SK-N-MC (cell line): ENCODE measurements around the gene BTAF1.
A peak's percentile ranks its signal among the peaks of the same experiment; 100 is the strongest.

ENCODE experiments used
- DNase-seq: peaks from one replicate; pipeline ENCODE4 v3.0.0-alpha.2; 2011; ENCODE audit warnings: low read depth, low spot score
- H3K27ac ChIP-seq: fragments of 200-600 bp; sonication (generic); 2 replicates; pipeline ENCODE4 v1.5.1; 2016; ENCODE audit warnings: mixed run types
- H3K36me3 ChIP-seq: fragments of 200-600 bp; sonication (generic); 2 replicates; pipeline ENCODE4 v1.6.1; 2017; ENCODE audit warnings: antibody characterized with exemption, low read length, mixed read lengths; ENCODE audit not compliant: insufficient read depth
- H3K4me3 ChIP-seq: fragments of 200-600 bp; sonication (generic); 2 replicates; pipeline ENCODE4 v1.5.1; 2016
- H3K9ac ChIP-seq: fragments of 200-600 bp; sonication (generic); 2 replicates; pipeline ENCODE4 v1.8.0; 2017; ENCODE audit warnings: mixed run types, mixed read lengths; ENCODE audit not compliant: insufficient read length
- H3K9me3 ChIP-seq: fragments of 200-600 bp; sonication (generic); 2 replicates; pipeline ENCODE4 v1.6.1; 2017; ENCODE audit warnings: low read depth, mild to moderate bottlenecking, antibody characterized with exemption, low read length, moderate library complexity, mixed read lengths
- EZH2 ChIP-seq: fragments of 200-600 bp; sonication (generic); IDR thresholded peaks from one replicate; pipeline ENCODE4 v1.6.1; 2017; ENCODE audit warnings: antibody characterized with exemption
- FOXP2 ChIP-seq: optimal IDR thresholded peaks from 2 replicates; pipeline ENCODE3; 2011; ENCODE audit warnings: mild to moderate bottlenecking, moderate library complexity; ENCODE audit not compliant: insufficient read depth; ENCODE audit errors: extremely low read length, control extremely low read depth
- POLR2AphosphoS5 ChIP-seq: IDR thresholded peaks from 2 replicates; pipeline ENCODE4 v1.6.1; 2012; ENCODE audit warnings: mild to moderate bottlenecking, low read depth, low read length, borderline replicate concordance

BTAF1 gene

GRCh38 chr10:91923371-91924211, at the start of gene BTAF1:
Gene BTAF1 (plus strand): TSS chr10:91923770. CDS start chr10:91924077, 307 bp downstream.
- TF ChIP-seq EZH2 = no peak
- TF ChIP-seq POLR2AphosphoS5 = peak; percentile 85
- TF ChIP-seq FOXP2 = peak; percentile 10

GRCh38 chr10:91875156-91875555, 48.4 kb upstream of the BTAF1 start:
- H3K4me3 ChIP-seq = no peak overlapping the region
- H3K9ac ChIP-seq = no peak overlapping the region
- H3K27ac ChIP-seq = no peak overlapping the region
- H3K36me3 ChIP-seq = no peaks in the 10 kb centered on the region
- no peaks in the 10 kb centered on the region for H3K9me3 ChIP-seq
- TF ChIP-seq EZH2 = no peak
- TF ChIP-seq POLR2AphosphoS5 = no peak
- TF ChIP-seq FOXP2 = no peak
- DNase-seq = no peak

More at GRCh38 chr10:91923371-91924211, at the start of gene BTAF1:
- H3K4me3 ChIP-seq = peak within 1 kb of the TSS; percentile 86
- H3K9me3 ChIP-seq = no peaks in the 10 kb centered on the region
- DNase-seq = no peak
- H3K36me3 ChIP-seq = peaks cover 9% of the 10 kb centered on the region
- peak within 1 kb of the TSS; percentile 90 for H3K9ac ChIP-seq
- H3K27ac ChIP-seq = peak within 1 kb of the TSS; percentile 91

GRCh38 chr10:91875779-91876178, 47.8 kb upstream of the BTAF1 start:
- Histone ChIP-seq H3K9me3 (no peaks in the 10 kb centered on the region), H3K4me3 (no peak overlapping the region), H3K36me3 (no peaks in the 10 kb centered on the region), H3K27ac (no peak overlapping the region), H3K9ac (no peak overlapping the region)
- DNase-seq = no peak
- no peak for TF ChIP-seq FOXP2
- TF ChIP-seq POLR2AphosphoS5 = no peak
- no peak for TF ChIP-seq EZH2

GRCh38 chr10:91879515-91880170, 43.9 kb upstream of the BTAF1 start:
- Histone ChIP-seq H3K4me3 (no peak overlapping the region), H3K36me3 (no peaks in the 10 kb centered on the region), H3K9me3 (no peaks in the 10 kb centered on the region), H3K9ac (no peak overlapping the region), H3K27ac (no peak overlapping the region)
- TF ChIP-seq POLR2AphosphoS5 = no peak
- TF ChIP-seq EZH2 = no peak
- no peak for TF ChIP-seq FOXP2
- no peak for DNase-seq

DNA sequence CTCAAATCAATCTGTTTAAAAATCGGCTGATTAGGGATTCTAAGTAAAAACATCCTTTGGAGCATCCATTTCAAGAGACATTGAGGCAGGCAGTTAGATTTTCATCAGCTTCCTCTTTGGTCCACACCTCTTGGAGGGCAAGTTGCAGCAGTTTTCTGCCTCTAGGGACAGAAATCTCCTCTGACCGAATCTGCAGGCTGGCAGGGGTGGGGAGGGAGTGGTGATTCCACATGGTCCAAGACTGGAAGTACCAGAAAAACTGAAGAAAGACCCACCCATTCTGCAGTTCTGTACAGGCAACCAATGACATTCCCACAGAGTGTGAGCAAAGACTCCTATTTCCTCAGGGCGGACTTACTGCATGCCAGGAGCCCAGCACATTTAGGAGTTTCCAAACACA, 43.3 kb upstream of the BTAF1 start:
- no peak overlapping the region for H3K4me3 ChIP-seq
- no peak for DNase-seq
- no peak overlapping the region for H3K27ac ChIP-seq
- TF ChIP-seq EZH2 (no peak), FOXP2 (no peak), POLR2AphosphoS5 (no peak)
- H3K9ac ChIP-seq = no peak overlapping the region
- H3K36me3 ChIP-seq = no peaks in the 10 kb centered on the region
- H3K9me3 ChIP-seq = no peaks in the 10 kb centered on the region

- Histone ChIP-seq H3K36me3 (no peaks in the 10 kb centered on the region), H3K9me3 (no peaks in the 10 kb centered on the region), H3K9ac (no peak overlapping the region), H3K27ac (no peak overlapping the region), H3K4me3 (peak overlapping the region; percentile 30; the same call in 1 of the 2 replicates)
- no peak for DNase-seq
- no peak for TF ChIP-seq EZH2
- TF ChIP-seq FOXP2 = no peak
- TF ChIP-seq POLR2AphosphoS5 = no peak
Observed at GRCh38 chr10:91883549-91884444, 39.8 kb upstream of the BTAF1 start.

- H3K27ac ChIP-seq = no peak overlapping the region
- no peak for DNase-seq
- no peaks in the 10 kb centered on the region for H3K9me3 ChIP-seq
- TF ChIP-seq FOXP2 (no peak), POLR2AphosphoS5 (no peak), EZH2 (no peak)
- H3K9ac ChIP-seq = no peak overlapping the region
- no peaks in the 10 kb centered on the region for H3K36me3 ChIP-seq
- 0 out of 2 replicates have a peak overlapping the region, but pooled peaks have one; percentile 30 for H3K4me3 ChIP-seq
Observed at GRCh38 chr10:91884536-91884935, 39.0 kb upstream of the BTAF1 start.

- Histone ChIP-seq H3K27ac (no peak overlapping the region), H3K9me3 (no peaks in the 10 kb centered on the region), H3K9ac (no peak overlapping the region), H3K4me3 (no peak overlapping the region), H3K36me3 (no peaks in the 10 kb centered on the region)
- DNase-seq = no peak
- no peak for TF ChIP-seq POLR2AphosphoS5
- TF ChIP-seq FOXP2 = no peak
- TF ChIP-seq EZH2 = no peak
Observed at GRCh38 chr10:91885362-91886079, 38.0 kb upstream of the BTAF1 start.
